ENCODE measurements around the gene DCTN1.

DCTN1 gene

GRCh38 chr2:74368499-74368898, 11.6 kb downstream of the DCTN1 start:
- Histone ChIP-seq H3K36me3 (ENCODE audit: insufficient read depth, low read length) (peaks cover 80% of the 10 kb centered on the region), H3K9ac (ENCODE audit: low read depth, low read length) (no peak overlapping the region), H3K27me3 (ENCODE audit: insufficient read depth, low read length) (no peaks in the 10 kb centered on the region), H3K4me1 (ENCODE audit: insufficient read depth, low read length) (peaks cover 2% of the 10 kb centered on the region), H3K27ac (ENCODE audit: low read depth, low read length) (no peak overlapping the region), H3K4me3 (ENCODE audit: low read length) (no peak overlapping the region), H3K9me3 (ENCODE audit: insufficient read depth, low read depth, low read length) (no peaks in the 10 kb centered on the region)
- WGBS, result 97% methylated on average over 5 of the region's 5 CpGs

DNA sequence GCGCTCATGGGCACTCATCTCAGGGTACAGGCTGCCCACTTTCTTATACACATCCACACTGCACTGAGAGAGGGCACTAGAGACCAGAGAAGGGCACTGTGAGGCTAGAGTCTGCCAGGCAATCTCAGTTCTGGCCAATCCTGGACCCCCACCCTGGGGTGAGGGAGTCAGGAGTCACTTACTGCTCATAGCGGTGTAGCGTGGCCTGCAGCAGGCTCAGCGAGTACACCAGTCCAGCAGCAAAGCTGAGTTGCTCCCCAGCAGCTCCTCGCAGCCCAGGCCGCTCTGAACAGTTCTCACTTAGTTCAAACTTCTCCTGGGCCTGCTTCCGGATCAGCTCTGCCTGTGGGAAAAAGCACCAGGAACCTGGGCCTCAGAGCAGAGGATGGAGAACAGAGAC, 12.3 kb downstream of the DCTN1 start:
- Histone ChIP-seq H3K4me1 (ENCODE audit: insufficient read depth, low read length) (no peaks in the 10 kb centered on the region), H3K4me3 (ENCODE audit: low read length) (no peak overlapping the region), H3K9me3 (ENCODE audit: insufficient read depth, low read depth, low read length) (no peaks in the 10 kb centered on the region), H3K9ac (ENCODE audit: low read depth, low read length) (no peak overlapping the region), H3K27me3 (ENCODE audit: insufficient read depth, low read length) (no peaks in the 10 kb centered on the region), H3K36me3 (ENCODE audit: insufficient read depth, low read length) (peaks cover 87% of the 10 kb centered on the region), H3K27ac (ENCODE audit: low read depth, low read length) (no peak overlapping the region)
- 96% methylated on average over 7 of the region's 7 CpGs for WGBS

- H3K9me3 ChIP-seq (ENCODE audit: insufficient read depth, low read depth, low read length), result no peaks in the 10 kb centered on the region
- no peaks in the 10 kb centered on the region for H3K4me1 ChIP-seq (ENCODE audit: insufficient read depth, low read length)
- H3K27ac ChIP-seq (ENCODE audit: low read depth, low read length), result no peak overlapping the region
- no peaks in the 10 kb centered on the region for H3K27me3 ChIP-seq (ENCODE audit: insufficient read depth, low read length)
- WGBS, result 93% methylated on average over 3 of the region's 3 CpGs
- H3K4me3 ChIP-seq (ENCODE audit: low read length), result no peak overlapping the region
- peaks cover 99% of the 10 kb centered on the region for H3K36me3 ChIP-seq (ENCODE audit: insufficient read depth, low read length)
- H3K9ac ChIP-seq (ENCODE audit: low read depth, low read length), result no peak overlapping the region
Measured at GRCh38 chr2:74366036-74366435, 14.1 kb downstream of the DCTN1 start.

GRCh38 chr2:74364533-74365505, 15.3 kb downstream of the DCTN1 start:
- 93% methylated on average over 8 of the region's 8 CpGs for WGBS
- Histone ChIP-seq H3K27me3 (ENCODE audit: insufficient read depth, low read length) (no peaks in the 10 kb centered on the region), H3K9me3 (ENCODE audit: insufficient read depth, low read depth, low read length) (no peaks in the 10 kb centered on the region), H3K27ac (ENCODE audit: low read depth, low read length) (no peak overlapping the region), H3K4me3 (ENCODE audit: low read length) (no peak overlapping the region), H3K36me3 (ENCODE audit: insufficient read depth, low read length) (peaks cover 99% of the 10 kb centered on the region), H3K4me1 (ENCODE audit: insufficient read depth, low read length) (no peaks in the 10 kb centered on the region), H3K9ac (ENCODE audit: low read depth, low read length) (no peak overlapping the region)

DNA sequence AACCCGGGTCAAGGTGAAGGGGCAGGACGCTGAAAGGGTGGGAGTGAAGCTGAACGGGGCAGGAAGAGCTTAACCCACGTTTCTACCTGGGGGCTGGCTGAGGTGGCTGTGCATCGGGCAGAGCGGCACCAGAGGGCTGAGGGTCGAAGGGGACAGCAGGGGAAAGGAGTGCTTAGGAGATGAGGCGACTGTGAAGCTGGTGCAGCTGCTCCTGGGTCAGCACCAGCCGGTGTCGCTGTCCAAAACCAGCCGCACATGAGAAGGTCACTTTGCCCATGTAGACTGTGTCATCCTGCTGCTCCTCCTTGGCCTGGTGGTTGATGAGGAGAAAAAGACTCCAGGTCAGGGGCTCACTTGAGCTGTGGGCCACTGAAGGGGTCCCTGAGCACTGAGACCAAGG, 18.8 kb downstream of the DCTN1 start:
- no peaks in the 10 kb centered on the region for H3K9me3 ChIP-seq (ENCODE audit: insufficient read depth, low read depth, low read length)
- H3K27me3 ChIP-seq (ENCODE audit: insufficient read depth, low read length), result no peaks in the 10 kb centered on the region
- 0 out of 2 replicates have a peak, but pooled peaks cover 4% of the 10 kb centered on the region for H3K4me1 ChIP-seq (ENCODE audit: insufficient read depth, low read length)
- no peak overlapping the region for H3K4me3 ChIP-seq (ENCODE audit: low read length)
- H3K27ac ChIP-seq (ENCODE audit: low read depth, low read length), result no peak overlapping the region
- peaks cover 96% of the 10 kb centered on the region for H3K36me3 ChIP-seq (ENCODE audit: insufficient read depth, low read length)
- WGBS, result 93% methylated on average over 11 of the region's 11 CpGs
- no peak overlapping the region for H3K9ac ChIP-seq (ENCODE audit: low read depth, low read length)

DNA sequence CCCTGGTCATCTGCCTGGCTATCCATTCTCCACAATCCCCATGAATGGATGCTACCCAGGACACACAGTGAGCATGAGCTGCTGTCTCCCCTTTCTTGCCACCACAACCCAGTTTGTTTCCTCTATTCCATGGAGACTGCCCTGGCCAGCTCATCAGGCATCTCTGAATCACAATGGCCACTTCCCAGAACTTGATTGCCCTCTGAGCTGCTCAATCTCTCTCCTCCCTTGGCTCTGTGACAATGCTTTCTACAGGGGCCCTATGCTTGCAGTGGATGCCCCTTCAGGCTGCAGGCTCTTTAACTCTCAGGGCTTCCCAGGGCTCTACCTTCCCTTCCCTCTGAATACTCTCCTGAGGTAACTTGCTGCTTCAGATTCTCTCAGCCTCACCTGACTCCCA, 22.5 kb downstream of the DCTN1 start:
- Histone ChIP-seq H3K36me3 (ENCODE audit: insufficient read depth, low read length) (peaks cover 70% of the 10 kb centered on the region), H3K9ac (ENCODE audit: low read depth, low read length) (no peak overlapping the region), H3K27ac (ENCODE audit: low read depth, low read length) (no peak overlapping the region)

DNA sequence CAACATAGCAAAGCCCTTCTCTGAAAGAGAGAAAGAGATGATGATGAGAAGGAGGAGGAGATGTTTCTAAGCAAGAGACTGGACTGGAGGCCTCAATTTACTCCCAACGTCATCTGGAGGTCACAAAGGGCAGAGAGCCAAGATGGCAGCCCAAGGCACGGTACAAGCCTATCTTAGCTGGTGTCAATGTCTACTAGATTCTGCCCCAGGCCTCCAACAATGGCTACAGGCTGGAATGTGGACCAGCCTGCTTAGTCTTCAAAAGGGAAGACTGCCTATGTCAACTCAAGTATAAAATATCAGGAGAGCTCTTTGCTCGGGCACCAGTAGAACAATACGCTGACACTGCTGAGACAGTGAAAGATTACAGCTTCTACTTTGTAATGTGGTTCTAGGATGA, 30.2 kb downstream of the DCTN1 start:
- 92% methylated on average over 4 of the region's 4 CpGs for WGBS
- no peaks in the 10 kb centered on the region for H3K36me3 ChIP-seq (ENCODE audit: insufficient read depth, low read length)
- no peak overlapping the region for H3K9ac ChIP-seq (ENCODE audit: low read depth, low read length)
- no peaks in the 10 kb centered on the region for H3K27me3 ChIP-seq (ENCODE audit: insufficient read depth, low read length)
- H3K27ac ChIP-seq (ENCODE audit: low read depth, low read length), result no peak overlapping the region
- H3K4me3 ChIP-seq (ENCODE audit: low read length), result no peak overlapping the region
- H3K4me1 ChIP-seq (ENCODE audit: insufficient read depth, low read length), result no peaks in the 10 kb centered on the region
- H3K9me3 ChIP-seq (ENCODE audit: insufficient read depth, low read depth, low read length), result no peaks in the 10 kb centered on the region

More for the DNA sequence above, 22.5 kb downstream of the DCTN1 start:
- H3K27me3 ChIP-seq (ENCODE audit: insufficient read depth, low read length), result no peaks in the 10 kb centered on the region
- 0 out of 2 replicates have a peak, but pooled peaks cover 4% of the 10 kb centered on the region for H3K4me1 ChIP-seq (ENCODE audit: insufficient read depth, low read length)
- H3K9me3 ChIP-seq (ENCODE audit: insufficient read depth, low read depth, low read length), result no peaks in the 10 kb centered on the region
- H3K4me3 ChIP-seq (ENCODE audit: low read length), result no peak overlapping the region

GRCh38 chr2:74347742-74348141, 32.4 kb downstream of the DCTN1 start:
- no peaks in the 10 kb centered on the region for H3K36me3 ChIP-seq (ENCODE audit: insufficient read depth, low read length)

GRCh38 chr2:74347303-74347702, 32.8 kb downstream of the DCTN1 start:
- Histone ChIP-seq H3K27ac (ENCODE audit: low read depth, low read length) (no peak overlapping the region), H3K4me1 (ENCODE audit: insufficient read depth, low read length) (no peaks in the 10 kb centered on the region), H3K4me3 (ENCODE audit: low read length) (no peak overlapping the region), H3K9me3 (ENCODE audit: insufficient read depth, low read depth, low read length) (no peaks in the 10 kb centered on the region), H3K27me3 (ENCODE audit: insufficient read depth, low read length) (no peaks in the 10 kb centered on the region), H3K9ac (ENCODE audit: low read depth, low read length) (no peak overlapping the region), H3K36me3 (ENCODE audit: insufficient read depth, low read length) (no peaks in the 10 kb centered on the region)
- 67% methylated on average over 1 of the region's 1 CpG for WGBS

More at GRCh38 chr2:74347742-74348141, 32.4 kb downstream of the DCTN1 start:
- Histone ChIP-seq H3K9me3 (ENCODE audit: insufficient read depth, low read depth, low read length) (no peaks in the 10 kb centered on the region), H3K9ac (ENCODE audit: low read depth, low read length) (no peak overlapping the region), H3K4me3 (ENCODE audit: low read length) (no peak overlapping the region), H3K4me1 (ENCODE audit: insufficient read depth, low read length) (no peaks in the 10 kb centered on the region), H3K27me3 (ENCODE audit: insufficient read depth, low read length) (no peaks in the 10 kb centered on the region), H3K27ac (ENCODE audit: low read depth, low read length) (no peak overlapping the region)
- WGBS, result 90% methylated on average over 3 of the region's 3 CpGs

DNA sequence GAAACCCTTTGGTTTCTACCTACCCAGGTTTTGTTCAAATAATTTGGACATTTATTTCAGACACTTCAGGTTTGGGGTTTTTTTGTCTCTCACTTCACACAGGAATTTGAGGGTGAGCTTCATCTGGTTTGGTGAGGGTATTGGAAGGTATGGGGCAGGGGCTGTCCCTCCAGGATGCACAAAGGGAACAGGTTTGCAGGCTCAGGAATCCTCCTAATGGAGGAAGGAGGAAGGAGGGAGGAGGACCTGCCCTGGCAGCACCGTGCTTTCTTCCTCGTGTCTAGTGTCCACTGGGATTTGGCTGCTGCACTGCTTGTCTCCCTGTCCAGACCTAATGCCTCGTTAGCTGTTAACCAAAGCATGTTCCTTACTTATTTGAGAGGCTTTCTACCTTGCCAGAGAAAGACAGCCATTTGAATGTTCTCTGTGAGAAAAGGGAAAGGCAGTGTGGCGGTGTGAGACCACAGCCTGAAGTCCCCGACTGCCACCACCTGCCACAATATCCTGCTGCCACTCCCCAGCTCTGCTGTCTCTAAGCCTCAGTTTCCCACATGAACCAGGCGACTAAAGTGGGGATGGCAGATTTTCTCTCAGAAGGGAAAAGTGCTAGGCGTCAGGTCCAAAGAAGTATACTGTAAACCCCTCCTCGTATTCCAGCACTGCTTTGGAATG, 34.7 kb downstream of the DCTN1 start:
- Histone ChIP-seq H3K4me1 (ENCODE audit: insufficient read depth, low read length) (no peaks in the 10 kb centered on the region), H3K27ac (ENCODE audit: low read depth, low read length) (no peak overlapping the region), H3K4me3 (ENCODE audit: low read length) (no peak overlapping the region), H3K9ac (ENCODE audit: low read depth, low read length) (no peak overlapping the region), H3K36me3 (ENCODE audit: insufficient read depth, low read length) (no peaks in the 10 kb centered on the region), H3K9me3 (ENCODE audit: insufficient read depth, low read depth, low read length) (no peaks in the 10 kb centered on the region), H3K27me3 (ENCODE audit: insufficient read depth, low read length) (no peaks in the 10 kb centered on the region)
- 85% methylated on average over 7 of the region's 8 CpGs for WGBS

- Histone ChIP-seq H3K9me3 (ENCODE audit: insufficient read depth, low read depth, low read length) (no peaks in the 10 kb centered on the region), H3K4me3 (ENCODE audit: low read length) (no peak within 1 kb of the TSS), H3K36me3 (ENCODE audit: insufficient read depth, low read length) (no peaks in the 10 kb centered on the region), H3K9ac (ENCODE audit: low read depth, low read length) (no peak within 1 kb of the TSS), H3K27ac (ENCODE audit: low read depth, low read length) (no peak within 1 kb of the TSS), H3K27me3 (ENCODE audit: insufficient read depth, low read length) (no peaks in the 10 kb centered on the region), H3K4me1 (ENCODE audit: insufficient read depth, low read length) (no peaks in the 10 kb centered on the region)
- WGBS, result 84% methylated on average over 2 of the region's 2 CpGs
Measured at GRCh38 chr2:74343316-74343715, 36.8 kb downstream of the DCTN1 start, which contains the start of gene SLC4A5. Gene SLC4A5, minus strand, starts transcription at chr2:74343416. Its CDS starts 28,393 bp downstream, at chr2:74315023.

Data from HUES64 (cell line).